Body of pancreas (tissue), 4 donors: ENCODE measurements around the gene SPP1. TPM values are rescaled to one million over a fixed set of nuclear protein-coding genes. Genes with fewer than 3 reads are reported as not detected.
"Not testable (repeated sequence)": the region's sequence is repeated elsewhere in the genome, so short reads cannot be mapped to it uniquely, and the experiment has no call there.

Experiments
- ATAC-seq: fragments of 150-250 bp; one replicate; pipeline ENCODE4 v1.9.1; 2016
- DNase-seq, 4 donors: peaks; one replicate each; pipeline ENCODE4 v3.0.0-alpha.2; 2019
- H3K27ac ChIP-seq, 4 donors: fragments of 200-600 bp; sonication (generic); 1 replicate in 3 of 4; 2 replicates in 1 of 4; pipeline versions ENCODE4 v1.5.1 to v1.6.1; 2016 to 2019; ENCODE audit warnings: mild to moderate bottlenecking in 1 of 4, mixed read lengths in 1 of 4, moderate library complexity in 1 of 4
- H3K27me3 ChIP-seq, 2 donors: fragments of 200-600 bp; sonication (generic); one replicate each; pipeline ENCODE4 v1.6.0; 2016; ENCODE audit warnings: mild to moderate bottlenecking in 1 of 2
- H3K36me3 ChIP-seq, 2 donors: fragments of 200-600 bp; sonication (generic); replicated peaks in 1 of 2; 2 replicates each; pipeline ENCODE4 v1.5.1; 2016; ENCODE audit warnings: low read depth in 2 of 2; ENCODE audit not compliant: insufficient read depth in 1 of 2
- H3K4me1 ChIP-seq: fragments of 200-600 bp; sonication (generic); one replicate; pipeline ENCODE4 v1.6.0; 2016
- H3K4me3 ChIP-seq, 2 donors: fragments of 200-600 bp; sonication (generic); 1 replicate in 1 of 2; 2 replicates in 1 of 2; pipeline ENCODE4 v1.5.1; 2016 to 2019
- H3K9me3 ChIP-seq, 3 donors: fragments of 200-600 bp; sonication (generic); 1 replicate in 2 of 3; 2 replicates in 1 of 3; pipeline ENCODE4 v1.5.1; 2016
- POLR2A ChIP-seq, 3 donors: fragments of 450-650 bp; IDR thresholded peaks; one replicate each; pipeline ENCODE4 v1.6.1; 2016; ENCODE audit warnings: antibody characterized with exemption in 3 of 3, mild to moderate bottlenecking in 2 of 3
- WGBS, 2 donors: methylation state at CpG; one replicate each; pipeline ENCODE4 v1.1.5; 2017; 5-methylcytosine and 5-hydroxymethylcytosine counted together
- intact Hi-C: fragments of 100-400 bp; cut with DNase I; formaldehyde crosslinking; loops from one replicate; pipeline ENCODE4 v1.15.1; 2023
- total RNA-seq, 2 donors: library from RNA; depleted of rRNA; stranded (reverse); fragments of >200 nt; gene quantifications; one replicate each; pipeline ENCODE4 v1.1.0, GENCODE V29; 2016
- TF ChIP-seq, protein P1 (sequence below), 7 experiments: fragments of 450-650 bp in 4 of 7; fragments of 200-600 bp in 3 of 7; sonication (generic) in 3 of 7; IDR thresholded peaks; one replicate each; pipeline ENCODE4 v1.5.1; 2016 to 2019; ENCODE audit warnings: antibody characterized with exemption in 7 of 7

SPP1 gene
- total RNA-seq, 2 donors from 2014 or later, result 62.8 to 154 TPM

DNA sequence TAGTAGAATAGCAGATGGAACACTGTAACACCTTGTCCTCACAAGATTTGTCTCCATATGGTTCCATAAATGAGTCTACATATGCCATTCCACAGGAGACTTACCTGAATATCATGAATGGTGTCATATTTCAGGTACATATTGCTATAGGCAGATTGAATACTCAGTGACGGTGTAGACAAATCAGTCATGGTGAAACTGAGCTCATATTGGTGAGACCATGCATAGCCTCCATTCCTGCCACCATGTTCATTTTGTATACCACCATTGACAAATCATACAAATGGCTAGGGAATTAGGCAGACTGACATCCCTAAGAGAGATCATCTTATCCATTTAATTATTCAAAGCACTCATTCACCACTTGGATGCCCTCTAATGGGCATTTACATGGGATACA, 38.0 kb upstream of the SPP1 start:
- Histone ChIP-seq H3K36me3 (no peaks in the 10 kb centered on the region), H3K9me3 (no peaks in the 10 kb centered on the region), H3K27me3 (no peaks in the 10 kb centered on the region), H3K4me3 (no peak overlapping the region), H3K4me1 (no peaks in the 10 kb centered on the region), H3K27ac (no peak overlapping the region)
- no peak for ATAC-seq
- no peak for DNase-seq
- 86 to 88% methylated on average over 1 of the region's 1 CpG for WGBS, 2 donors
- intact Hi-C loops, result no loop called here
- no peak for TF ChIP-seq POLR2A (IDR thresholded peaks at IDR 0.05)
- TF ChIP-seq, protein P1, sequence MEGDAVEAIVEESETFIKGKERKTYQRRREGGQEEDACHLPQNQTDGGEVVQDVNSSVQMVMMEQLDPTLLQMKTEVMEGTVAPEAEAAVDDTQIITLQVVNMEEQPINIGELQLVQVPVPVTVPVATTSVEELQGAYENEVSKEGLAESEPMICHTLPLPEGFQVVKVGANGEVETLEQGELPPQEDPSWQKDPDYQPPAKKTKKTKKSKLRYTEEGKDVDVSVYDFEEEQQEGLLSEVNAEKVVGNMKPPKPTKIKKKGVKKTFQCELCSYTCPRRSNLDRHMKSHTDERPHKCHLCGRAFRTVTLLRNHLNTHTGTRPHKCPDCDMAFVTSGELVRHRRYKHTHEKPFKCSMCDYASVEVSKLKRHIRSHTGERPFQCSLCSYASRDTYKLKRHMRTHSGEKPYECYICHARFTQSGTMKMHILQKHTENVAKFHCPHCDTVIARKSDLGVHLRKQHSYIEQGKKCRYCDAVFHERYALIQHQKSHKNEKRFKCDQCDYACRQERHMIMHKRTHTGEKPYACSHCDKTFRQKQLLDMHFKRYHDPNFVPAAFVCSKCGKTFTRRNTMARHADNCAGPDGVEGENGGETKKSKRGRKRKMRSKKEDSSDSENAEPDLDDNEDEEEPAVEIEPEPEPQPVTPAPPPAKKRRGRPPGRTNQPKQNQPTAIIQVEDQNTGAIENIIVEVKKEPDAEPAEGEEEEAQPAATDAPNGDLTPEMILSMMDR (IDR thresholded peaks at IDR 0.05), result no peak

DNA sequence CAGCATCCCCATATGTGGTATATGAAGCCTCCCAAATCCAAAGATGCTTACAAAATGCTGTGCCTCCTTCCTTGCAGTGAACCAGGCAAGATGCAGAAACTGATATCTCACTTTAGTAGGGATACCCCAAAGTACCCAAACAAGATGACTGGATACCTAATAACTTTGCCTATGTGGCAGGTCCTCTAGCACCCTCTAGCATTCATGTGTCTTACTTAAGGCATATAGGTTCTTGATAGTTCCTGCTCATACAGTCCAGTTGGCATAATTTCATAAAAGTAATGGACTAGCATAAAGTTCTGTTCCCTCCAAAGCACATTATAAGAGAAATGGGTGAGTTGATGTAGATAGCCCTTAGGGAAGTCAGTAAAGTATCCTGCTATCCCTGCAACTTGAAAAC, 36.8 kb upstream of the SPP1 start:
- Histone ChIP-seq H3K4me1 (no peaks in the 10 kb centered on the region), H3K9me3 (no peaks in the 10 kb centered on the region), H3K27ac (no peak overlapping the region), H3K4me3 (no peak overlapping the region), H3K36me3 (no peaks in the 10 kb centered on the region), H3K27me3 (no peaks in the 10 kb centered on the region)
- DNase-seq (no peak), ATAC-seq (no peak)
- intact Hi-C loops, result no loop called here
- TF ChIP-seq, protein P1 (IDR thresholded peaks at IDR 0.05), result no peak
- TF ChIP-seq POLR2A (IDR thresholded peaks at IDR 0.05), result no peak

DNA sequence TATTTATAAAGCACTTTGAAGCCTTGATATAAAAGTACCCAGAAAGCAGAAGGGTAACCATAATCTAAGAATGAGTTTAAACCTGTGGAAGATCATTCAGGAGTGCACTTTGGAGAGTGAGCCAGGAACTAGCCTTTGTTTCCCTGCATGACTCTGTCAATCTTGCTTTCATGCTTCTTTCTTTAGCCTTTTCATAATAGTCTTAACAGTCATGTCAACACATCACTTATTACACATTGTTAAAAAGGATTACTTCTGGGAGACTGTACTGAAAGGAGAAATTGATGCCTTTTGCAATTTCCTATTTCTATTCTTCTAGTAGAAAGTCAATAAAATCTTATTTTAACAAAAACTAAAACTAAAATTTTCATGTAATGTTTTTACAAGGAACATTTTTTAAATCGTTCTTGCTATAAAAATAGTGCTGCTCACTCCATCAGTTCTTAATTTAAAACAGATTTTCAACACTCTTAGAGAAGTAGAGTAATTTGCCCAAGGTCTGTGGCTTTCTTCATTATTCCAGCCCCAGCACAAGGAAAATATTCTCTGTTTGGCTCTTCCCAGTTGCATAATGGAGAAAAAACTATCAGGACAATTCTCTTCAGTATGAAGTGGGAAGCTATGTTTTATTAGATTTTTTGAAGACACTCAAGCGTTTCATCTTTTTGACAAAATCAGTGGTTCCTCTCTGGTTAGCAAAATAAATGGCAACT, 35.4 kb upstream of the SPP1 start:
- DNase-seq (no peak), ATAC-seq (no peak)
- Histone ChIP-seq H3K4me3 (no peak overlapping the region), H3K9me3 (no peaks in the 10 kb centered on the region), H3K4me1 (no peaks in the 10 kb centered on the region), H3K27me3 (no peaks in the 10 kb centered on the region), H3K27ac (no peak overlapping the region), H3K36me3 (no peaks in the 10 kb centered on the region)
- WGBS, 2 donors, result 59 to 71% methylated on average over 2 of the region's 2 CpGs
- TF ChIP-seq POLR2A (IDR thresholded peaks at IDR 0.05), result no peak
- TF ChIP-seq, protein P1 (IDR thresholded peaks at IDR 0.05), result no peak
- intact Hi-C loops, result no loop called here

- H3K4me1 ChIP-seq, H3K27me3 ChIP-seq, intact Hi-C loops, ATAC-seq, H3K27ac ChIP-seq, H3K9me3 ChIP-seq, DNase-seq, H3K4me3 ChIP-seq, H3K36me3 ChIP-seq: not testable (repeated sequence)
- WGBS, 2 donors, result 80 to 86% methylated on average over 2 of the region's 2 CpGs
Observed at GRCh38 chr4:87940809-87941208, 34.7 kb upstream of the SPP1 start.

GRCh38 chr4:87941537-87942392, 33.7 kb upstream of the SPP1 start:
- WGBS, 2 donors, result 55 to 70% methylated on average over 5 of the region's 5 CpGs
- H3K27ac ChIP-seq, result no peak overlapping the region
- no peaks in the 10 kb centered on the region for H3K27me3 ChIP-seq
- DNase-seq, result no peak
- no peaks in the 10 kb centered on the region for H3K36me3 ChIP-seq
- no peaks in the 10 kb centered on the region for H3K9me3 ChIP-seq
- TF ChIP-seq, protein P1 (IDR thresholded peaks at IDR 0.05), result no peak
- no peak for TF ChIP-seq POLR2A (IDR thresholded peaks at IDR 0.05)
- no peak overlapping the region for H3K4me3 ChIP-seq
- no peaks in the 10 kb centered on the region for H3K4me1 ChIP-seq
- intact Hi-C loops, result no loop called here
- no peak for ATAC-seq
